ENCODE results near the gene GCHFR. TPM values are rescaled to one million over a fixed set of nuclear protein-coding genes. Genes with fewer than 3 reads are reported as not detected.

Gene GCHFR
- total and polyA plus RNA-seq, 2 donors, result 2.9 to 28.7 TPM

Small RNA genes lying within 50 kb of the gene (small RNA-seq; reads per million reads assigned to genes)
- gene SUMO2P15, result not detected

Other genes with a start within 250 kb of the GCHFR start
- gene CCDC32, start 199.0 kb upstream of the GCHFR start, total RNA-seq, result 20.8 TPM
- 29.4 TPM for gene CCDC32, start 199.0 kb upstream of the GCHFR start, polyA plus RNA-seq
- gene RPUSD2, start 194.8 kb upstream of the GCHFR start, total RNA-seq, result 5.9 TPM
- gene RPUSD2, start 194.8 kb upstream of the GCHFR start, polyA plus RNA-seq, result 11.7 TPM
- gene KNL1, start 169.8 kb upstream of the GCHFR start, total RNA-seq, result 39.5 TPM
- gene KNL1, start 169.8 kb upstream of the GCHFR start, polyA plus RNA-seq, result 0.35 TPM
- 2.2 TPM for gene RAD51, start 68.9 kb upstream of the GCHFR start, total RNA-seq
- 0.98 TPM for gene RAD51, start 68.9 kb upstream of the GCHFR start, polyA plus RNA-seq
- gene RMDN3, start 8.8 kb upstream of the GCHFR start, total RNA-seq, result 13.0 TPM
- 35.2 TPM for gene RMDN3, start 8.8 kb upstream of the GCHFR start, polyA plus RNA-seq
- 0.11 TPM for gene C15orf62, start 5.9 kb downstream of the GCHFR start, total RNA-seq
- gene C15orf62, start 5.9 kb downstream of the GCHFR start, polyA plus RNA-seq, result 1.2 TPM
- gene ZFYVE19, start 43.0 kb downstream of the GCHFR start, total RNA-seq, result 20.3 TPM
- gene ZFYVE19, start 43.0 kb downstream of the GCHFR start, polyA plus RNA-seq, result 26.4 TPM
- 17.9 TPM for gene DNAJC17, start 43.4 kb downstream of the GCHFR start, total RNA-seq
- gene DNAJC17, start 43.4 kb downstream of the GCHFR start, polyA plus RNA-seq, result 45.6 TPM
- not detected for gene PPP1R14D, start 64.6 kb downstream of the GCHFR start, total RNA-seq
- gene PPP1R14D, start 64.6 kb downstream of the GCHFR start, polyA plus RNA-seq, result not detected
- 31.4 TPM for gene SPINT1, start 80.0 kb downstream of the GCHFR start, total RNA-seq
- gene SPINT1, start 80.0 kb downstream of the GCHFR start, polyA plus RNA-seq, result 17.4 TPM
- 9.3 TPM for gene RHOV, start 110.2 kb downstream of the GCHFR start, total RNA-seq
- gene RHOV, start 110.2 kb downstream of the GCHFR start, polyA plus RNA-seq, result 4.0 TPM
- gene VPS18, start 130.4 kb downstream of the GCHFR start, total RNA-seq, result 15.1 TPM
- 19.3 TPM for gene VPS18, start 130.4 kb downstream of the GCHFR start, polyA plus RNA-seq
- gene DLL4, start 165.3 kb downstream of the GCHFR start, total RNA-seq, result 11.8 TPM
- gene DLL4, start 165.3 kb downstream of the GCHFR start, polyA plus RNA-seq, result 11.2 TPM
- gene CHAC1, start 189.4 kb downstream of the GCHFR start, total RNA-seq, result 0.42 TPM
- 1.8 TPM for gene CHAC1, start 189.4 kb downstream of the GCHFR start, polyA plus RNA-seq